ENCODE results near the gene CBFA2T3. TPM values are rescaled to one million over a fixed set of nuclear protein-coding genes. Genes with fewer than 3 reads are reported as not detected.

The CBFA2T3 gene
- total and polyA plus RNA-seq, 2 of the 8 experiments (the other 6 are each of a cell fraction or from before 2014, with no cell fraction given): 0.51 to 1.3 TPM

DNA sequence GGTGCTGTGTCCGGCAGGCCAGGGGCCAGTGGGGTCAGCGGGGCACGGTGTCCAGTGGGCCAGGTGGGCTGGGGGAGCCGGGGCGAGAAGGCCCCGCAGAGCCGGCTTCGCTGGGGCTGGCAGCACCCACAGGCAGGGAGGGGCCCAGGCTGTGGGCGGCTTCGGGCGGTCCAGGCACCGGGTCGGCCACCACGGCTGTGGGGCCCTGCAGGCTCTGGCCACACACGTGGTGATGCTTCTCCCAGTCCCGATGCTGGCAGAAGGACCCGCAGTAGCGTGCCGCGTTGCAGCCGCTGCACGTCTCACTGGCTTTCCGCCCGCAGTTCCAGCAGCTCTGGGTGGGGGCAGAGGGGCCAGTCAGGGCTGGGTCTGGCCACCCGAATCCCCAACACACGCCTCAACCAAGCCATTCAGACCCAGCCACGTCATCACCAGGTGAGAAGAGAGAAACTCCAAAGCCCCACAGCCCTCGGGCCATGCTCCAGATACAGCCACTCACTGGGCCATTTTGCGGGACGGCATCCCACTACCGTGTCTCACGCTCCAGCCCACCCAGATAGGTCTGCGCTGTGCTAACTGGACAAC is 100.0 kb downstream of the CBFA2T3 start:
- Histone ChIP-seq H3K56ac (replicated peaks; ENCODE audit: insufficient read length, low read depth, low read length) (no peak overlapping the region), H3K14ac (ENCODE audit: insufficient read length) (no peak overlapping the region), H2BK15ac (ENCODE audit: low read length) (no peak overlapping the region), H2BK5ac (ENCODE audit: low read depth, low read length) (no peak overlapping the region), H2AFZ (ENCODE audit: low read length) (no peak overlapping the region), H3K4me3 (ENCODE audit: extremely low read depth in 1 of 4, insufficient read depth in 2 of 4, low read depth in 3 of 4, low read length in 4 of 4) (no peak overlapping the region), H3K4ac (replicated peaks; ENCODE audit: insufficient read length, low read depth, low read length) (no peak overlapping the region), H4K8ac (ENCODE audit: extremely low read depth, insufficient read depth, low read length) (no peak overlapping the region), H3K4me1 (replicated peaks in 1 of 4; ENCODE audit: control insufficient read depth in 3 of 4, insufficient read depth in 4 of 4, low read length in 3 of 4) (peaks cover 0 to 9% (median 4%) of the 10 kb centered on the region in 4 experiments; a peak in 4 of 7 replicates), H2BK20ac (ENCODE audit: low read length) (no peak overlapping the region), H2BK120ac (replicated peaks; ENCODE audit: low read depth, low read length) (no peak overlapping the region), H2BK12ac (ENCODE audit: low read depth, low read length) (no peak overlapping the region), H4K20me1 (replicated peaks in 1 of 2; ENCODE audit: control insufficient read depth in 1 of 2, insufficient read depth in 2 of 2, low read length in 2 of 2) (no peaks in the 10 kb centered on the region), H3K27ac (ENCODE audit: low read depth, low read length) (no peak overlapping the region), H4K91ac (replicated peaks; ENCODE audit: insufficient read length, low read length) (no peak overlapping the region), H3K4me2 (ENCODE audit: insufficient read depth in 1 of 2, low read depth in 2 of 2, low read length in 2 of 2) (no peak overlapping the region), H3K79me2 (ENCODE audit: control insufficient read depth in 1 of 2, insufficient read depth in 2 of 2, low read length in 2 of 2) (no peaks in the 10 kb centered on the region), H2AK5ac (ENCODE audit: low read depth, low read length) (no peak overlapping the region), H3K9ac (replicated peaks in 1 of 4; ENCODE audit: extremely low read depth in 1 of 4, low read depth in 3 of 4, low read length in 3 of 4) (no peak overlapping the region), H3K27me3 (replicated peaks in 1 of 4; ENCODE audit: control insufficient read depth in 3 of 4, extremely low read depth in 1 of 4, insufficient read depth in 3 of 4, low read length in 3 of 4) (peaks cover 0 to 7% (median 1%) of the 10 kb centered on the region in 4 experiments; a peak in 2 of 7 replicates), H3K9me3 (ENCODE audit: insufficient read depth in 2 of 2, low read depth in 1 of 2, low read length in 1 of 2) (no peaks in the 10 kb centered on the region; a peak in 1 of 4 replicates), H3K18ac (ENCODE audit: extremely low read depth, low read length) (no peak overlapping the region), H4K5ac (ENCODE audit: insufficient read length, low read depth, low read length) (no peak overlapping the region), H3K23me2 (ENCODE audit: low read depth, low read length) (no peaks in the 10 kb centered on the region), H3K36me3 (ENCODE audit: control insufficient read depth in 2 of 4, insufficient read depth in 4 of 4, low read length in 3 of 4) (no peaks in the 10 kb centered on the region), H3K79me1 (ENCODE audit: low read depth, low read length) (no peaks in the 10 kb centered on the region; the same call in 1 of the 2 replicates), H3K23ac (ENCODE audit: insufficient read length) (no peak overlapping the region)
- no peak for TF ChIP-seq JUND (IDR thresholded peaks at IDR 0.05; ENCODE audit: low read length)
- TF ChIP-seq EZH2 (IDR thresholded peaks at IDR 0.05; ENCODE audit: low read depth, low read length, severe bottlenecking): no peak
- TF ChIP-seq POU5F1 (IDR thresholded peaks at IDR 0.05; ENCODE audit: low read depth, low read length): no peak
- no peak for TF ChIP-seq MAFK (IDR thresholded peaks at IDR 0.05; ENCODE audit: low read depth, low read length)
- POLR2A ChIA-PET (ENCODE audit: partially characterized antibody): no interaction called here
- no peak for FAIRE-seq
- CTCF ChIA-PET (ENCODE audit: partially characterized antibody): interaction anchor here (1.6 to 4.4 kb wide), 3 partner anchors 19 to 291 kb away, joined by 6 to 15 read pairs (median 7); no protein-coding TSS in a partner anchor
- 89% methylated on average over 26 of the region's 33 CpGs; no CpG with 5 or more reads in 1 of the 2 experiments for WGBS, 2 experiments (ENCODE audit: extremely low coverage in 1 of 2, insufficient coverage in 1 of 2, insufficient read length in 1 of 2, insufficient replicate concordance in 2 of 2, low coverage in 1 of 2, low lambda C conversion rate in 2 of 2, missing lambda C conversion rate in 1 of 2)
- no peak for DNase-seq (ENCODE audit: low read depth in 1 of 2, low spot score in 2 of 2)
